Body of pancreas (tissue), 4 donors: ENCODE data around the gene SYT14.

Source experiments
- CTCF ChIP-seq, 7 experiments: fragments of 450-650 bp in 4 of 7; fragments of 200-600 bp in 3 of 7; sonication (generic) in 3 of 7; IDR thresholded peaks; one replicate each; pipeline ENCODE4 v1.5.1; 2016 to 2019; ENCODE audit warnings: antibody characterized with exemption in 7 of 7
- POLR2A ChIP-seq, 3 donors: fragments of 450-650 bp; IDR thresholded peaks; one replicate each; pipeline ENCODE4 v1.6.1; 2016; ENCODE audit warnings: antibody characterized with exemption in 3 of 3, mild to moderate bottlenecking in 2 of 3

GRCh38 chr1:209896346-209896745 is 41.7 kb upstream of the SYT14 start:
- TF ChIP-seq CTCF (IDR thresholded peaks at IDR 0.05) (no peak), POLR2A (IDR thresholded peaks at IDR 0.05) (no peak)
